HepG2 (cell line): ENCODE data around the gene IFNA14. TPM values are rescaled to one million over a fixed set of nuclear protein-coding genes. Genes with fewer than 3 reads are reported as not detected.

Experiments used
- ATAC-seq: fragments of 200-7000 bp; cut with Tn5 transposase; 3 replicates; pipeline ENCODE4 v1.9.1; 2020; ENCODE audit warnings: mild to moderate bottlenecking, moderate library complexity
- BruUV-seq: library from RNA; stranded (reverse); fragments of 400-500 nt; replicated peaks from 2 replicates; lab custom pipeline; 2021; lab: Mats Ljungman, UMichigan
- CTCF ChIA-PET: fragments of 300-600 bp; formaldehyde crosslinking; extraction: SDS; loops from one replicate; lab custom pipeline; 2021; ENCODE audit warnings: low total read pairs, inconsistent platforms, low intra/inter-chr PET ratio; lab: Yijun Ruan, JAX
- POLR2A ChIA-PET: fragments of 350-600 bp; sonication (Branson Sonifier 250); formaldehyde crosslinking; loops from one replicate; lab custom pipeline; 2020; ENCODE audit warnings: antibody characterized with exemption, inconsistent platforms; lab: Yijun Ruan, JAX
- DNase-seq: peaks from one replicate; pipeline ENCODE4 v3.0.0-alpha.2; 2015; ENCODE audit warnings: low spot score
- FAIRE-seq: peaks from 3 replicates; lab custom pipeline; 2011; peaks lifted over from hg19 to GRCh38; lab: Jason Lieb, UNC
- H2AFZ ChIP-seq: one replicate; pipeline ENCODE4 v1.6.1; 2011; ENCODE audit warnings: low read length, inconsistent platforms
- H3K27ac ChIP-seq: fragments of 300-600 bp; 3 replicates; pipeline ENCODE4 v1.8.0; 2011; ENCODE audit warnings: mixed run types, mild to moderate bottlenecking, mixed read lengths, low read length, inconsistent platforms; ENCODE audit not compliant: insufficient read depth; ENCODE audit errors: extremely low read length
- H3K27me3 ChIP-seq, 2 experiments: fragments of 200-600 bp in 1 of 2; 2 replicates in 1 of 2; 3 replicates in 1 of 2; pipeline versions ENCODE4 v1.6.0 to v1.8.0; 2011; ENCODE audit warnings: low read length in 2 of 2, mild to moderate bottlenecking in 2 of 2, moderate library complexity in 2 of 2, inconsistent platforms in 1 of 2; ENCODE audit not compliant: insufficient read depth in 2 of 2, control insufficient read depth in 1 of 2
- H3K36me3 ChIP-seq, 2 experiments: fragments of 200-600 bp in 1 of 2; replicated peaks in 1 of 2; 2 replicates in 1 of 2; 3 replicates in 1 of 2; pipeline versions ENCODE4 v1.5.1 to v1.8.0; 2011; ENCODE audit warnings: low read length in 2 of 2, inconsistent platforms in 1 of 2; ENCODE audit not compliant: insufficient read depth in 2 of 2, control insufficient read depth in 1 of 2
- H3K4me1 ChIP-seq: 2 replicates; pipeline ENCODE4 v1.5.1; 2012; ENCODE audit warnings: low read length, inconsistent platforms; ENCODE audit not compliant: insufficient read depth
- H3K4me2 ChIP-seq: 2 replicates; pipeline ENCODE4 v1.6.0; 2011; ENCODE audit warnings: low read depth, low read length, inconsistent platforms
- H3K4me3 ChIP-seq, 3 experiments: fragments of 200-600 bp in 1 of 3; sonication (generic), shearing (Covaris generic) in 1 of 3; replicated peaks in 1 of 3; 2 replicates each; pipeline ENCODE4 v1.5.1; 2011 to 2016; ENCODE audit warnings: low read length in 3 of 3, inconsistent platforms in 2 of 3, low read depth in 2 of 3, mild to moderate bottlenecking in 2 of 3, control low read depth in 1 of 3, mixed read lengths in 1 of 3; ENCODE audit not compliant: insufficient read depth in 1 of 3
- H3K79me2 ChIP-seq: one replicate; pipeline ENCODE4 v1.6.1; 2011; ENCODE audit warnings: low read length, inconsistent platforms; ENCODE audit not compliant: insufficient read depth
- H3K9ac ChIP-seq: 2 replicates; pipeline ENCODE4 v1.6.0; 2011; ENCODE audit warnings: mild to moderate bottlenecking, low read depth, low read length, inconsistent platforms; ENCODE audit not compliant: insufficient read depth
- H3K9me3 ChIP-seq: 2 replicates; pipeline ENCODE4 v1.5.1; 2012; ENCODE audit warnings: mild to moderate bottlenecking, low read length
- H4K20me1 ChIP-seq: 2 replicates; pipeline ENCODE4 v1.6.0; 2011; ENCODE audit warnings: inconsistent platforms, mild to moderate bottlenecking, low read length, moderate library complexity; ENCODE audit not compliant: insufficient read depth
- ASH2L ChIP-seq: fragments of 300-600, 200-600 bp; sonication (generic); IDR thresholded peaks from 2 replicates; pipeline ENCODE4 v1.7.0; 2017; ENCODE audit warnings: low read depth, mild to moderate bottlenecking, moderate library complexity, mixed read lengths, low read length; ENCODE audit not compliant: insufficient read length
- MATR3 ChIP-seq: sonication (generic); formaldehyde crosslinking; IDR thresholded peaks from 2 replicates; pipeline ENCODE4 v1.4.0; 2020; ENCODE audit warnings: missing genetic modification reagents
- MED13 ChIP-seq: sonication (generic); formaldehyde crosslinking; IDR thresholded peaks from 2 replicates; pipeline ENCODE4 v1.5.0; 2020; ENCODE audit warnings: missing genetic modification reagents
- MTA3 ChIP-seq: sonication (generic); formaldehyde crosslinking; IDR thresholded peaks from 2 replicates; pipeline ENCODE4 v1.4.0; 2020; ENCODE audit warnings: missing genetic modification reagents
- RCOR2 ChIP-seq: IDR thresholded peaks from 2 replicates; pipeline ENCODE4 v1.6.1; 2016; ENCODE audit warnings: missing biosample characterization, missing genetic modification reagents
- REPIN1 ChIP-seq: sonication (generic); formaldehyde crosslinking; IDR thresholded peaks from 2 replicates; pipeline ENCODE4 v1.8.0; 2022; ENCODE audit warnings: missing genetic modification reagents, low read depth, mild to moderate bottlenecking, borderline replicate concordance
- ZNF354B ChIP-seq: sonication (generic); formaldehyde crosslinking; IDR thresholded peaks from 2 replicates; pipeline ENCODE4 v1.8.0; 2022; ENCODE audit warnings: mild to moderate bottlenecking, missing genetic modification reagents
- ZSCAN25 ChIP-seq: sonication (generic); formaldehyde crosslinking; IDR thresholded peaks from 2 replicates; pipeline ENCODE4 v1.8.0; 2022; ENCODE audit warnings: mild to moderate bottlenecking, missing genetic modification reagents
- WGBS: methylation state at CpG from one replicate; pipeline ENCODE4 v1.1.6; 2017; ENCODE audit warnings: low lambda C conversion rate; 5-methylcytosine and 5-hydroxymethylcytosine counted together
- in situ Hi-C: cut with HindIII; loops from 2 replicates; pipeline ENCODE4 v1.10.0; 2017; ENCODE audit warnings: low pct_unique_long_range_greater_than_20kb; ENCODE audit not compliant: extremely low pct_ligation_motif_present
- intact Hi-C: fragments of 100-400 bp; cut with micrococcal nuclease; formaldehyde crosslinking; loops from one replicate; pipeline ENCODE4 v1.10.0; 2022; ENCODE audit not compliant: unreplicated experiment
- polyA plus RNA-seq, 8 experiments: library from polyadenylated mRNA; depleted of rRNA in 3 of 8; stranded (reverse) in 7 of 8; unstranded in 1 of 8; fragments of >200 nt; fragmentation: Illumina TruSeq in 4 of 8; extraction: Trizol in 4 of 8; gene quantifications; 2 replicates each; pipeline versions ENCODE4 v1.2.1 to v1.2.3, GENCODE V29; 2011 to 2016; ENCODE audit warnings: low read depth in 4 of 8, missing spikeins in 1 of 8, mixed read lengths in 1 of 8; ENCODE audit not compliant: insufficient read depth in 1 of 8
- total RNA-seq, 5 experiments: library from RNA; depleted of rRNA; stranded (reverse); fragments of >200 nt; fragmentation: Illumina TruSeq; extraction: Trizol; gene quantifications; 2 replicates each; pipeline ENCODE4 v1.2.3, GENCODE V29; 2016; ENCODE audit warnings: low read depth in 1 of 5
- TF ChIP-seq, protein P1 (sequence below): sonication (generic); formaldehyde crosslinking; IDR thresholded peaks from 2 replicates; pipeline ENCODE4 v1.5.1; 2020; ENCODE audit warnings: missing genetic modification reagents, mild to moderate bottlenecking, borderline replicate concordance

The IFNA14 gene
- total and polyA plus RNA-seq, 2 of the 13 experiments (the other 11 are each of a cell fraction or from before 2014, with no cell fraction given) = not detected

- in situ Hi-C loops (no loop called here), intact Hi-C loops (no loop called here)
- 5% methylated on average over 3 of the region's 3 CpGs for WGBS
- Histone ChIP-seq H3K79me2 (no peaks in the 10 kb centered on the region), H3K36me3 (no peaks in the 10 kb centered on the region), H3K4me1 (no peaks in the 10 kb centered on the region), H3K9me3 (no peaks in the 10 kb centered on the region), H4K20me1 (no peaks in the 10 kb centered on the region), H3K9ac (no peak overlapping the region), H3K27me3 (no peaks in the 10 kb centered on the region), H3K27ac (no peak overlapping the region), H3K4me2 (no peak overlapping the region), H2AFZ (no peak overlapping the region), H3K4me3 (no peak overlapping the region)
- FAIRE-seq (no peak), ATAC-seq (no peak), DNase-seq (no peak)
- ChIA-PET POLR2A (no interaction called here), CTCF (no interaction called here)
- TF ChIP-seq ZSCAN25 (CRISPR knock-in tag) (no peak), RCOR2 (no peak), MTA3 (CRISPR knock-in tag) (no peak), MED13 (CRISPR knock-in tag) (no peak), MATR3 (no peak), ZNF354B (no peak), REPIN1 (CRISPR knock-in tag) (no peak), ASH2L (no peak)
- TF ChIP-seq, protein P1, sequence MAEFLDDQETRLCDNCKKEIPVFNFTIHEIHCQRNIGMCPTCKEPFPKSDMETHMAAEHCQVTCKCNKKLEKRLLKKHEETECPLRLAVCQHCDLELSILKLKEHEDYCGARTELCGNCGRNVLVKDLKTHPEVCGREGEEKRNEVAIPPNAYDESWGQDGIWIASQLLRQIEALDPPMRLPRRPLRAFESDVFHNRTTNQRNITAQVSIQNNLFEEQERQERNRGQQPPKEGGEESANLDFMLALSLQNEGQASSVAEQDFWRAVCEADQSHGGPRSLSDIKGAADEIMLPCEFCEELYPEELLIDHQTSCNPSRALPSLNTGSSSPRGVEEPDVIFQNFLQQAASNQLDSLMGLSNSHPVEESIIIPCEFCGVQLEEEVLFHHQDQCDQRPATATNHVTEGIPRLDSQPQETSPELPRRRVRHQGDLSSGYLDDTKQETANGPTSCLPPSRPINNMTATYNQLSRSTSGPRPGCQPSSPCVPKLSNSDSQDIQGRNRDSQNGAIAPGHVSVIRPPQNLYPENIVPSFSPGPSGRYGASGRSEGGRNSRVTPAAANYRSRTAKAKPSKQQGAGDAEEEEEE (CRISPR knock-in tag) = no peak
- no TSS peak for BruUV-seq
Observed at GRCh38 chr9:21266733-21267484, 27.1 kb upstream of the IFNA14 start.
